H54 (cell line): ENCODE results near the gene LVRN.
A peak's percentile ranks its signal among the peaks of the same experiment; 100 is the strongest.

ENCODE experiments used
- DNase-seq: peaks from one replicate; pipeline ENCODE4 v3.0.0; 2011; ENCODE audit warnings: low spot score, mixed read lengths; ENCODE audit not compliant: insufficient read length
- FAIRE-seq: peaks from 3 replicates; lab custom pipeline; 2011; peaks lifted over from hg19 to GRCh38; lab: Jason Lieb, UNC
- POLR2A ChIP-seq: IDR thresholded peaks from 2 replicates; pipeline ENCODE4 v1.6.1; 2011; ENCODE audit warnings: low read depth, mild to moderate bottlenecking, low read length

The LVRN gene

GRCh38 chr5:116023619-116024018 lies 61.3 kb downstream of the LVRN start:
- no peak for FAIRE-seq
- TF ChIP-seq POLR2A: no peak

GRCh38 chr5:116025866-116026265 lies 63.6 kb downstream of the LVRN start:
- DNase-seq: no peak
- no peak for TF ChIP-seq POLR2A
- no peak for FAIRE-seq

More at GRCh38 chr5:116023619-116024018, 61.3 kb downstream of the LVRN start:
- DNase-seq: no peak

GRCh38 chr5:116032094-116032517 lies 69.8 kb downstream of the LVRN start, which contains the start of gene ARL14EPL:
ARL14EPL (plus strand) TSS chr5:116032472; CDS start chr5:116051466, 18,994 bp downstream.
- FAIRE-seq: peak; percentile 97
- TF ChIP-seq POLR2A: no peak
- DNase-seq: peak; percentile 39

GRCh38 chr5:116032991-116033390 lies 70.7 kb downstream of the LVRN start:
- DNase-seq (no peak), FAIRE-seq (no peak)
- no peak for TF ChIP-seq POLR2A

- no peak for FAIRE-seq
- TF ChIP-seq POLR2A: no peak
- DNase-seq: no peak
Measured at GRCh38 chr5:116035123-116035522, 72.8 kb downstream of the LVRN start.

- no peak for FAIRE-seq
- TF ChIP-seq POLR2A: no peak
Measured at GRCh38 chr5:116037236-116037822, 75.1 kb downstream of the LVRN start.

GRCh38 chr5:116038817-116039216 lies 76.5 kb downstream of the LVRN start:
- no peak for TF ChIP-seq POLR2A
- no peak for FAIRE-seq
- no peak for DNase-seq

More at GRCh38 chr5:116037236-116037822, 75.1 kb downstream of the LVRN start:
- no peak for DNase-seq

- TF ChIP-seq POLR2A: no peak
- DNase-seq: no peak
- FAIRE-seq: no peak
Measured at GRCh38 chr5:116042375-116042774, 80.1 kb downstream of the LVRN start.

- TF ChIP-seq POLR2A: no peak
- FAIRE-seq (no peak), DNase-seq (no peak)
Measured at GRCh38 chr5:116044073-116044472, 81.8 kb downstream of the LVRN start.

GRCh38 chr5:116045821-116046220 lies 83.5 kb downstream of the LVRN start:
- TF ChIP-seq POLR2A: no peak
- FAIRE-seq: no peak
- DNase-seq: no peak

GRCh38 chr5:116046261-116046660 lies 84.0 kb downstream of the LVRN start:
- TF ChIP-seq POLR2A: no peak
- no peak for FAIRE-seq
- no peak for DNase-seq

- FAIRE-seq: no peak
Measured at GRCh38 chr5:116046823-116047222, 84.5 kb downstream of the LVRN start.

GRCh38 chr5:116058346-116058936 lies 96.2 kb downstream of the LVRN start:
- no peak for DNase-seq
- TF ChIP-seq POLR2A: no peak
- no peak for FAIRE-seq

More at GRCh38 chr5:116046823-116047222, 84.5 kb downstream of the LVRN start:
- DNase-seq: no peak
- TF ChIP-seq POLR2A: no peak

- no peak for TF ChIP-seq POLR2A
- peak; percentile 41 for FAIRE-seq
- no peak for DNase-seq
Measured at GRCh38 chr5:116062352-116062751, 100.1 kb downstream of the LVRN start.

- DNase-seq (peak; percentile 19), FAIRE-seq (peak; percentile 73)
- no peak for TF ChIP-seq POLR2A
Measured at GRCh38 chr5:116063950-116064349, 101.7 kb downstream of the LVRN start.
